ENCODE results near the gene YPEL1.

YPEL1 gene

DNA sequence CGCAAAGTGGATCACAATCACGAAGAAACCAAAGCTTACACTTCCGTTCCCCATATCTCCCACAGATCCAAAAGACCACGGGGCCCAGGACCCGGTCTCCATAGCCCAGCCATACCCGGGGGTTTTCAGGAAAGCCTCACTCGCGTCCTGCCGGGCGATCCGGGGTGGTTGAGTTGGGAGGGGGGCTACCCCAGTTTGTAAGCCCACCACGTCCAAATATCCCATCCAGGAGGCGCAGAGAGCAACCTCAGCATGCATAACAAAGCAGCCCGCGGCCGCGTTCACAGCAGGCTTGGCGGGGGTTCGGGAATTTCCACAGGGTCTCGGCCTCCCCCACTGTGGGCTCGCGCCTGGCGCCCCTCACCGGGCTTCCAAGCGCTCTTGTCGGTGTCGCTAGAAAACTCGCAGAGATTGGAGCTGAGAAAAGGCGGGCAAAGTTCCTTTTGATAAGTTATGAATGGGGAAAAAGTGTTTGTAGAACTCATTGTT lies 84.0 kb downstream of the YPEL1 start:
- DNase-seq: no peak

DNA sequence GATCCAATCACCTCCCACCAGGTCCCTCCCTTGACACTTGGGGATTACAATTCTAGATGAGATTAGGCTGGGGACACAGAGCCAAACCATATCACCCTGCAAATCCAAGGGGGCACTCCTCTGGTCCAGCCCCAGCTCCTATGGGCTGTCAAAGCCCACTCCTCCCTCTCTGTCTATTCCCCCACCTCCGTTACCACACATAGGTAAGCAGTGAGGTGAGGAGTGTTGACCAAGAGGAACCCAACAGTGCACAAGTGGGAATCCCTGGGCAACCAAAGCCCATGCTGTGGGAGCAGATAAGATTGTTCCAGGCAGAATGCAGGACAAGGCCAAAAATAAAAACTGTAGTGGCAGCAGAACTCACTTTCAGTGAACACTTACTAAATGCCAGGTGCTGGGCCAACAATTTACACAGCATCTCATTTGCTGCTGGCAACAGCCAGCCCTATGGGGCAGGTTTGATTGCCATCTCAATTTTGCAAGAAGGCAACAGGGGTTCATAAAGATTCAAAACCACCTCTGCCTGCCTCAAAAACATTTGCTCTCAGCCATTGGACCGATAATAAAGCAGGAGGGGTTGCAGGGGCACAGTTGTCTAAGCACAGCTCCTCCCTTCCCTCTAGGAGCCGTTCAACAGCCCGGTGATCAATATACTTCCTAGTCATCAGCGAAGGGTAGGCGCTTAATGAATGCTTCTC lies 84.6 kb downstream of the YPEL1 start:
- no peak for DNase-seq

DNA sequence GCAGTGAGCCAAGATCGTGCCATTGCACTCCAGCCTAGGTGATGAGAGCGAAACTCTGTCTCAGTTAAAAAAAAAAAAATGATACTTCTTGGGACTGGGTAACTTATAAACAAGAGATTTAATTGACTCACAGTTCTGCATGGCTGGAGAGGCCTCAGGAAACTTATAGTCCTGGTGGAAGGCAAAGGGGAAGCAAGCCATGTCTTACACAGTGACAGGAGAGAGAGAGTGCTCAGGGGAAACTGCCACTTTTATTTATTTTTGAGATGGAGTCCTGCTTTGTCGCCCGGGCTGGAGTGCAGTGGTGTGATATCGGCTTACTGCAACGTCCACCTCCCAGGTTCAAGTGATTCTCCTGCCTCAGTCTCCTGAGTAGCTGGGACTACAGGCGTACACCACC lies 85.3 kb downstream of the YPEL1 start:
- DNase-seq: no peak
